HepG2 (cell line): ENCODE results near the gene ELN. TPM values are rescaled to one million over a fixed set of nuclear protein-coding genes. Genes with fewer than 3 reads are reported as not detected.
A peak's percentile ranks its signal among the peaks of the same experiment; 100 is the strongest.

ENCODE experiments used
- GABPB1 ChIP-seq: IDR thresholded peaks from 2 replicates; pipeline ENCODE4 v1.6.1; 2016; ENCODE audit warnings: mild to moderate bottlenecking, missing genetic modification reagents, moderate library complexity, missing compliant biosample characterization
- IKZF4 ChIP-seq: sonication (generic); formaldehyde crosslinking; IDR thresholded peaks from 2 replicates; pipeline ENCODE4 v1.5.1; 2020; ENCODE audit warnings: borderline replicate concordance, mild to moderate bottlenecking, low read depth, missing genetic modification reagents; ENCODE audit errors: not compliant biosample characterization
- MAZ ChIP-seq, 2 experiments: sonication (generic) in 1 of 2; formaldehyde crosslinking in 1 of 2; IDR thresholded peaks; 2 replicates each; pipeline versions ENCODE4 v1.5.0 to v1.6.1; 2012 to 2020; ENCODE audit warnings: low read depth in 2 of 2, mild to moderate bottlenecking in 2 of 2, borderline replicate concordance in 1 of 2, improper control_type of control experiment in 1 of 2, low read length in 1 of 2, missing genetic modification reagents in 1 of 2, moderate library complexity in 1 of 2
- PHF20 ChIP-seq: sonication (generic); formaldehyde crosslinking; IDR thresholded peaks from 2 replicates; pipeline ENCODE4 v1.5.0; 2020; ENCODE audit warnings: mild to moderate bottlenecking, missing genetic modification reagents
- SATB2 ChIP-seq: sonication (generic); formaldehyde crosslinking; IDR thresholded peaks from 2 replicates; pipeline ENCODE4 v1.5.0; 2020; ENCODE audit warnings: missing genetic modification reagents
- SMAD3 ChIP-seq: sonication (generic); formaldehyde crosslinking; IDR thresholded peaks from 2 replicates; pipeline ENCODE4 v1.4.0; 2020; ENCODE audit warnings: missing genetic modification reagents
- ZFP41 ChIP-seq: sonication (generic); formaldehyde crosslinking; IDR thresholded peaks from 2 replicates; pipeline ENCODE4 v1.4.0; 2020; ENCODE audit warnings: mild to moderate bottlenecking, missing genetic modification reagents, borderline replicate concordance
- ZFX ChIP-seq: sonication (generic); formaldehyde crosslinking; IDR thresholded peaks from 2 replicates; pipeline ENCODE4 v1.4.0; 2020; ENCODE audit warnings: mild to moderate bottlenecking, low read depth, missing genetic modification reagents, moderate library complexity
- ZNF282 ChIP-seq: fragments of 450-650 bp; IDR thresholded peaks from 2 replicates; pipeline ENCODE4 v1.6.1; 2018; ENCODE audit not compliant: partially characterized antibody
- ZNF296 ChIP-seq: sonication (generic); formaldehyde crosslinking; conservative IDR thresholded peaks from 2 replicates; pipeline ENCODE4 v1.5.0; 2020; ENCODE audit warnings: mild to moderate bottlenecking, missing genetic modification reagents
- ZNF317 ChIP-seq: sonication (generic); formaldehyde crosslinking; IDR thresholded peaks from 2 replicates; pipeline ENCODE4 v1.5.0; 2020; ENCODE audit warnings: mild to moderate bottlenecking, missing genetic modification reagents
- ZNF430 ChIP-seq: sonication (generic); formaldehyde crosslinking; IDR thresholded peaks from 2 replicates; pipeline ENCODE4 v1.9.0; 2021; ENCODE audit warnings: mild to moderate bottlenecking, missing genetic modification reagents
- ZNF572 ChIP-seq: sonication (generic); formaldehyde crosslinking; IDR thresholded peaks from 2 replicates; pipeline ENCODE4 v1.5.1; 2020; ENCODE audit warnings: mild to moderate bottlenecking, missing genetic modification reagents
- ZNF674 ChIP-seq: sonication (generic); formaldehyde crosslinking; IDR thresholded peaks from 2 replicates; pipeline ENCODE4 v1.5.0; 2020; ENCODE audit warnings: low read depth, mild to moderate bottlenecking, missing genetic modification reagents
- ZNF839 ChIP-seq: sonication (generic); formaldehyde crosslinking; IDR thresholded peaks from 2 replicates; pipeline ENCODE4 v1.4.0; 2020; ENCODE audit warnings: missing genetic modification reagents, mild to moderate bottlenecking, borderline replicate concordance
- polyA plus RNA-seq, 8 experiments: library from polyadenylated mRNA; depleted of rRNA in 3 of 8; stranded (reverse) in 7 of 8; unstranded in 1 of 8; fragments of >200 nt; fragmentation: Illumina TruSeq in 4 of 8; extraction: Trizol in 4 of 8; gene quantifications; 2 replicates each; pipeline versions ENCODE4 v1.2.1 to v1.2.3, GENCODE V29; 2011 to 2016; ENCODE audit warnings: low read depth in 4 of 8, missing spikeins in 1 of 8, mixed read lengths in 1 of 8; ENCODE audit not compliant: insufficient read depth in 1 of 8
- total RNA-seq, 5 experiments: library from RNA; depleted of rRNA; stranded (reverse); fragments of >200 nt; fragmentation: Illumina TruSeq; extraction: Trizol; gene quantifications; 2 replicates each; pipeline ENCODE4 v1.2.3, GENCODE V29; 2016; ENCODE audit warnings: low read depth in 1 of 5
- TF ChIP-seq, protein P1 (sequence below): sonication (generic); formaldehyde crosslinking; conservative IDR thresholded peaks from 2 replicates; pipeline ENCODE4 v1.8.0; 2022; ENCODE audit warnings: low read depth, missing genetic modification reagents
- TF ChIP-seq, protein P2 (sequence below): sonication (generic); formaldehyde crosslinking; IDR thresholded peaks from 2 replicates; pipeline ENCODE4 v1.9.0; 2021; ENCODE audit warnings: missing genetic modification reagents, borderline replicate concordance
- TF ChIP-seq, protein P3 (sequence below), 2 experiments: sonication (generic) in 1 of 2; formaldehyde crosslinking in 1 of 2; IDR thresholded peaks; 2 replicates each; pipeline versions ENCODE4 v1.5.1 to v1.6.1; 2011 to 2020; ENCODE audit warnings: borderline replicate concordance in 1 of 2, low read depth in 1 of 2, low read length in 1 of 2, mild to moderate bottlenecking in 1 of 2, missing genetic modification reagents in 1 of 2, moderate library complexity in 1 of 2
- TF ChIP-seq, protein P4 (sequence below): sonication (generic); formaldehyde crosslinking; IDR thresholded peaks from 2 replicates; pipeline ENCODE4 v1.4.0; 2020; ENCODE audit warnings: mild to moderate bottlenecking, missing genetic modification reagents
- TF ChIP-seq, protein P5 (sequence below): sonication (generic); formaldehyde crosslinking; IDR thresholded peaks from 2 replicates; pipeline ENCODE4 v1.5.0; 2020; ENCODE audit warnings: missing genetic modification reagents

Gene ELN
- total and polyA plus RNA-seq, 2 of the 13 experiments (the other 11 are each of a cell fraction or from before 2014, with no cell fraction given), result 0.15 to 0.37 TPM

DNA sequence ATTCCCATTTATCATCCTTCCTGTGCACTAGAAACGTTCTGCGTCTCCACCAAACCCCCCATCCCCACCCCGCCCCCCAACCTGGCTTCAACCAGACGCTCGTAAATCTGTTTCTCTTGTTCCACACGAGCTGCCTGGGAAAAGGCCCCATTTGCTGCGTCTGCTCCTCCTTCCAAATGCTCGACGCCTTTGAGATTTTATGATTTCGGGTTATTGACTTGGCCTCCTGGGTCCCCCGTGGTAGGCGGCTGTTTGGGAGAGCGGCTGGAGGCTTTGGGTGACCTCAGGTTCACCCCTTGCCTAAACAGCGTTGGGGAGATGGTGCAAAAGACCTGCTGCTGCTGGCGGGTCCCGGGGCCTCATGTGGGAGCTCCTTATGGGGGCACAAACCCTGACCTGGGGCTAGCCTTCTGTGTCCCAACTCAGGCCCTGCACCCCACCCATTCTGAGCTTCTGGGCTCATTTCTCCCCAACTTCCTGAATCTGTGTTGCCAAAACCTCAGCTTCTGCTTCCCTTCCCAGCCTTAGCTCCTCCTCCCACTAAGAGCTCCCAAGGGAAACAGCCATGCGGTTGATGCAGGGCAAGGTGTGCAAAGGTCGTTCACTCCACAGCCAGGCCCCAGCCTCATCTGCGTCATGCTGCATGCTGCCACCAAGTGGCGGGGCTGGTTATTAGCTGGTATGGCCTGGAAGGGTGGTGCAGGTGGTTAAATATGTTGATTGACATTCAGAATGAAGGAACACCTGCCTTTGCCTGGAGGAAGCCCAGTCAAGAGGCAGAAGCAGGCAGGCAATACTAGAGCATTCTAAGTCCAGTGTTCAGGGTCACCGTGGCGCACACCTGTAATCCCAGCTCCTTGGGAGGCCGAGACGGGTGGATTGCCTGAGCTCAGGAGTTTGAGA is 49.1 kb upstream of the ELN start (continued):
- TF ChIP-seq, protein P1, sequence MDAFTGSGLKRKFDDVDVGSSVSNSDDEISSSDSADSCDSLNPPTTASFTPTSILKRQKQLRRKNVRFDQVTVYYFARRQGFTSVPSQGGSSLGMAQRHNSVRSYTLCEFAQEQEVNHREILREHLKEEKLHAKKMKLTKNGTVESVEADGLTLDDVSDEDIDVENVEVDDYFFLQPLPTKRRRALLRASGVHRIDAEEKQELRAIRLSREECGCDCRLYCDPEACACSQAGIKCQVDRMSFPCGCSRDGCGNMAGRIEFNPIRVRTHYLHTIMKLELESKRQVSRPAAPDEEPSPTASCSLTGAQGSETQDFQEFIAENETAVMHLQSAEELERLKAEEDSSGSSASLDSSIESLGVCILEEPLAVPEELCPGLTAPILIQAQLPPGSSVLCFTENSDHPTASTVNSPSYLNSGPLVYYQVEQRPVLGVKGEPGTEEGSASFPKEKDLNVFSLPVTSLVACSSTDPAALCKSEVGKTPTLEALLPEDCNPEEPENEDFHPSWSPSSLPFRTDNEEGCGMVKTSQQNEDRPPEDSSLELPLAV (CRISPR knock-in tag), result no peak
- TF ChIP-seq MAZ (IDR thresholded peaks at IDR 0.05; ENCODE audit: borderline replicate concordance, low read depth, low read length), result peak; percentile 62; the same call in 1 of the 2 replicates
- TF ChIP-seq MAZ (CRISPR knock-in tag; IDR thresholded peaks at IDR 0.05; ENCODE audit: low read depth), result 0 out of 2 replicates have a peak, but pooled peaks have one; percentile 28
- peak; percentile 43; the same call in 1 of the 2 replicates for TF ChIP-seq PHF20 (CRISPR knock-in tag)
- TF ChIP-seq ZNF839, result no peak
- TF ChIP-seq ZNF430 (CRISPR knock-in tag), result no peak
- TF ChIP-seq SMAD3 (CRISPR knock-in tag), result no peak
- no peak for TF ChIP-seq ZNF317 (CRISPR knock-in tag)
- TF ChIP-seq IKZF4 (CRISPR knock-in tag), result no peak
- no peak for TF ChIP-seq ZNF296 (CRISPR knock-in tag)
- TF ChIP-seq, protein P2, sequence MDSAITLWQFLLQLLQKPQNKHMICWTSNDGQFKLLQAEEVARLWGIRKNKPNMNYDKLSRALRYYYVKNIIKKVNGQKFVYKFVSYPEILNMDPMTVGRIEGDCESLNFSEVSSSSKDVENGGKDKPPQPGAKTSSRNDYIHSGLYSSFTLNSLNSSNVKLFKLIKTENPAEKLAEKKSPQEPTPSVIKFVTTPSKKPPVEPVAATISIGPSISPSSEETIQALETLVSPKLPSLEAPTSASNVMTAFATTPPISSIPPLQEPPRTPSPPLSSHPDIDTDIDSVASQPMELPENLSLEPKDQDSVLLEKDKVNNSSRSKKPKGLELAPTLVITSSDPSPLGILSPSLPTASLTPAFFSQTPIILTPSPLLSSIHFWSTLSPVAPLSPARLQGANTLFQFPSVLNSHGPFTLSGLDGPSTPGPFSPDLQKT (CRISPR knock-in tag), result no peak
- no peak for TF ChIP-seq ZNF572 (CRISPR knock-in tag)
- TF ChIP-seq, protein P3, sequence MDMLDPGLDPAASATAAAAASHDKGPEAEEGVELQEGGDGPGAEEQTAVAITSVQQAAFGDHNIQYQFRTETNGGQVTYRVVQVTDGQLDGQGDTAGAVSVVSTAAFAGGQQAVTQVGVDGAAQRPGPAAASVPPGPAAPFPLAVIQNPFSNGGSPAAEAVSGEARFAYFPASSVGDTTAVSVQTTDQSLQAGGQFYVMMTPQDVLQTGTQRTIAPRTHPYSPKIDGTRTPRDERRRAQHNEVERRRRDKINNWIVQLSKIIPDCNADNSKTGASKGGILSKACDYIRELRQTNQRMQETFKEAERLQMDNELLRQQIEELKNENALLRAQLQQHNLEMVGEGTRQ (IDR thresholded peaks at IDR 0.05; ENCODE audit: low read depth, low read length), result no peak
- TF ChIP-seq, protein P3 (CRISPR knock-in tag; IDR thresholded peaks at IDR 0.05; ENCODE audit: borderline replicate concordance), result no peak
- TF ChIP-seq ZNF282, result no peak
- no peak for TF ChIP-seq ZFP41 (CRISPR knock-in tag)
- TF ChIP-seq, protein P4, sequence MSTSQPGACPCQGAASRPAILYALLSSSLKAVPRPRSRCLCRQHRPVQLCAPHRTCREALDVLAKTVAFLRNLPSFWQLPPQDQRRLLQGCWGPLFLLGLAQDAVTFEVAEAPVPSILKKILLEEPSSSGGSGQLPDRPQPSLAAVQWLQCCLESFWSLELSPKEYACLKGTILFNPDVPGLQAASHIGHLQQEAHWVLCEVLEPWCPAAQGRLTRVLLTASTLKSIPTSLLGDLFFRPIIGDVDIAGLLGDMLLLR (CRISPR knock-in tag), result no peak
- TF ChIP-seq, protein P5, sequence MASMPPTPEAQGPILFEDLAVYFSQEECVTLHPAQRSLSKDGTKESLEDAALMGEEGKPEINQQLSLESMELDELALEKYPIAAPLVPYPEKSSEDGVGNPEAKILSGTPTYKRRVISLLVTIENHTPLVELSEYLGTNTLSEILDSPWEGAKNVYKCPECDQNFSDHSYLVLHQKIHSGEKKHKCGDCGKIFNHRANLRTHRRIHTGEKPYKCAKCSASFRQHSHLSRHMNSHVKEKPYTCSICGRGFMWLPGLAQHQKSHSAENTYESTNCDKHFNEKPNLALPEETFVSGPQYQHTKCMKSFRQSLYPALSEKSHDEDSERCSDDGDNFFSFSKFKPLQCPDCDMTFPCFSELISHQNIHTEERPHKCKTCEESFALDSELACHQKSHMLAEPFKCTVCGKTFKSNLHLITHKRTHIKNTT (CRISPR knock-in tag), result no peak
- TF ChIP-seq ZFX, result peak; percentile 72
- no peak for TF ChIP-seq SATB2
- peak; percentile 23; the same call in 1 of the 2 replicates for TF ChIP-seq GABPB1 (CRISPR knock-in tag)
- TF ChIP-seq ZNF674 (CRISPR knock-in tag), result no peak
